ENCODE results near the gene CDH22. TPM values are rescaled to one million over a fixed set of nuclear protein-coding genes. Genes with fewer than 3 reads are reported as not detected.

CDH22 gene
- total RNA-seq, 3 donors from 2014 or later = 0.15 to 0.66 (median 0.16) TPM

DNA sequence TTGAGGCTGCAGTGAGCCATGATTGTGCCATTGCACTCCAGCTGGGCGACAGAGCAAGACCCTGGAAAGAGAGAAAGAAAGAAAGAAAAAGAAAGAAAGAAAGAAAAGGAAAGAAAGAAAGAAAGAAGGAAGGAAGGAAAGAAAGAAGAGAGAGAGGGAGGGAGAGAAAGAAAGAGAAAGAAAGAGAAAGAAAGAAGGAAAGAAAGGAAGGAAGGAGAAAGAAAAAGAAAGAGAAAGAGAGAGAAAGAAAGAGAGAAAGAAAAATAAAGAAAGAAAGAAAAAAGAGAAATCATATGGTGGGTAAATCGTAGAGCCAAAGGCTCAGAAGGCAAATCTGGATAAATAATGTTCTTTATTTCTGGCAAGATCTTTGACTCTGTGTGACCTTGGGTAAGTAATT, 136.8 kb downstream of the CDH22 start:
- DNase-seq (ENCODE audit: low spot score in 2 of 2) = no peak
- no peaks in the 10 kb centered on the region for H3K9me3 ChIP-seq
- H3K27ac ChIP-seq = no peak overlapping the region
- H3K4me3 ChIP-seq = no peak overlapping the region
- peaks cover 13 to 52% of the 10 kb centered on the region in 2 donors for H3K27me3 ChIP-seq
- H3K36me3 ChIP-seq = no peaks in the 10 kb centered on the region
- no peaks in the 10 kb centered on the region for H3K4me1 ChIP-seq
- intact Hi-C loops (cut with DNase I; ENCODE audit: low total_unique reads) = no loop called here
- TF ChIP-seq, protein P1, sequence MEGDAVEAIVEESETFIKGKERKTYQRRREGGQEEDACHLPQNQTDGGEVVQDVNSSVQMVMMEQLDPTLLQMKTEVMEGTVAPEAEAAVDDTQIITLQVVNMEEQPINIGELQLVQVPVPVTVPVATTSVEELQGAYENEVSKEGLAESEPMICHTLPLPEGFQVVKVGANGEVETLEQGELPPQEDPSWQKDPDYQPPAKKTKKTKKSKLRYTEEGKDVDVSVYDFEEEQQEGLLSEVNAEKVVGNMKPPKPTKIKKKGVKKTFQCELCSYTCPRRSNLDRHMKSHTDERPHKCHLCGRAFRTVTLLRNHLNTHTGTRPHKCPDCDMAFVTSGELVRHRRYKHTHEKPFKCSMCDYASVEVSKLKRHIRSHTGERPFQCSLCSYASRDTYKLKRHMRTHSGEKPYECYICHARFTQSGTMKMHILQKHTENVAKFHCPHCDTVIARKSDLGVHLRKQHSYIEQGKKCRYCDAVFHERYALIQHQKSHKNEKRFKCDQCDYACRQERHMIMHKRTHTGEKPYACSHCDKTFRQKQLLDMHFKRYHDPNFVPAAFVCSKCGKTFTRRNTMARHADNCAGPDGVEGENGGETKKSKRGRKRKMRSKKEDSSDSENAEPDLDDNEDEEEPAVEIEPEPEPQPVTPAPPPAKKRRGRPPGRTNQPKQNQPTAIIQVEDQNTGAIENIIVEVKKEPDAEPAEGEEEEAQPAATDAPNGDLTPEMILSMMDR (IDR thresholded peaks at IDR 0.05) = no peak
- TF ChIP-seq POLR2AphosphoS5 (IDR thresholded peaks at IDR 0.05) (no peak), POLR2A (IDR thresholded peaks at IDR 0.05) (no peak)

GRCh38 chr20:46169245-46170171, 138.8 kb downstream of the CDH22 start:
- no peak for DNase-seq (ENCODE audit: low spot score in 2 of 2)
- Histone ChIP-seq H3K36me3 (no peaks in the 10 kb centered on the region), H3K4me1 (no peaks in the 10 kb centered on the region), H3K27ac (no peak overlapping the region), H3K9me3 (no peaks in the 10 kb centered on the region), H3K4me3 (no peak overlapping the region), H3K27me3 (peaks cover 9 to 41% of the 10 kb centered on the region in 2 donors)
- TF ChIP-seq, protein P1 (IDR thresholded peaks at IDR 0.05) = no peak
- no peak for TF ChIP-seq POLR2AphosphoS5 (IDR thresholded peaks at IDR 0.05)
- TF ChIP-seq POLR2A (IDR thresholded peaks at IDR 0.05) = no peak
- intact Hi-C loops (cut with DNase I; ENCODE audit: low total_unique reads) = no loop called here

GRCh38 chr20:46168438-46168837, 139.9 kb downstream of the CDH22 start:
- no peak for DNase-seq (ENCODE audit: low spot score in 2 of 2)
- Histone ChIP-seq H3K9me3 (no peaks in the 10 kb centered on the region), H3K4me1 (no peaks in the 10 kb centered on the region), H3K27me3 (peaks cover under 1 to 32% of the 10 kb centered on the region in 2 donors), H3K27ac (no peak overlapping the region), H3K36me3 (no peaks in the 10 kb centered on the region), H3K4me3 (no peak overlapping the region)
- TF ChIP-seq, protein P1 (IDR thresholded peaks at IDR 0.05) = no peak
- TF ChIP-seq POLR2AphosphoS5 (IDR thresholded peaks at IDR 0.05) (no peak), POLR2A (IDR thresholded peaks at IDR 0.05) (no peak)
- intact Hi-C loops (cut with DNase I; ENCODE audit: low total_unique reads) = no loop called here

DNA sequence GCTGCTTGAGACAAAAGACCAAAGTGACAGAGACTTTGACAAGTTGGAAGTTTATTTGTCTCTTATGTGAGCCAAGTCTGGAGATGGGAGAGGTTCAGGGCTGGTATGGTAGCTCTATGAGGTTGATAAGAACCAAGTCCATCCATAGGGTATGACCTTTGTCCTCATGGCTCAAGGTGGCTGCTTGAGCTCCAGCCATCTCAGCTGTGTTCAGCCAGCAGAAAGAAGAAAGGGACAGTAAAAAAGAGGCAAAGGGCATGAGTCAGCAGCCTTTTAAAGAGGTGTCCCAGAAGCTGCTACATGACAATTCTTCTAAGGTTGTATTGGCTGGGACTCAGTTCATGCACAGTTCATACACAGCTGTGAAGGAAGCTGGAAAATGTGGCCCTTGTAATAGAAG, 141.2 kb downstream of the CDH22 start:
- Histone ChIP-seq H3K27me3 (peaks cover 0 to 29% of the 10 kb centered on the region in 2 donors), H3K36me3 (no peaks in the 10 kb centered on the region), H3K27ac (no peak overlapping the region), H3K4me3 (no peak overlapping the region), H3K9me3 (no peaks in the 10 kb centered on the region), H3K4me1 (no peaks in the 10 kb centered on the region)
- no peak for DNase-seq (ENCODE audit: low spot score in 2 of 2)
- intact Hi-C loops (cut with DNase I; ENCODE audit: low total_unique reads) = no loop called here
- no peak for TF ChIP-seq POLR2AphosphoS5 (IDR thresholded peaks at IDR 0.05)
- TF ChIP-seq, protein P1 (IDR thresholded peaks at IDR 0.05) = no peak
- TF ChIP-seq POLR2A (IDR thresholded peaks at IDR 0.05) = no peak

DNA sequence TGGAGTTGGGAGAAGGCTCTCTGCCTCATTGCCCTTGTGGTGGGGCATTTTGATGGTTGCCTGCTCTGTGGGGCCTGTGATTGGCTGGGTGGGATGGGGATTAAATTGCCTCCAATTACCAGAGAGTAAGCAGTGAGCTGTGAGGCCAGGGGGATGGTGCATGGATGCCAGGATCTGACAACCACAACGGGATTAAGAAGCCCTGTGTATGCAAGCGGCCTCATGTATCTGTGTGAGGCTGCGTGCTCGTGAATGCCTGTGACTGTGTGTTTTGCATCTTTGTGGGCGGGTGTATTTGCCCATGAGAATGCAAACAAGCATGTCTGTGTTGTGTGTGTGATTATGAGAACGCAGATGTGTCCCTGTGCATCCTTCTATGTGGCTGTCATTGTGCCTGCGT, 144.0 kb downstream of the CDH22 start:
- DNase-seq (ENCODE audit: low spot score in 2 of 2) = no peak
- no peak for TF ChIP-seq POLR2AphosphoS5 (IDR thresholded peaks at IDR 0.05)
- TF ChIP-seq, protein P1 (IDR thresholded peaks at IDR 0.05) = no peak
- no peak for TF ChIP-seq POLR2A (IDR thresholded peaks at IDR 0.05)
- Histone ChIP-seq H3K9me3 (no peaks in the 10 kb centered on the region), H3K27me3 (peaks cover 0 to 22% of the 10 kb centered on the region in 2 donors), H3K4me1 (no peaks in the 10 kb centered on the region), H3K4me3 (no peak overlapping the region), H3K27ac (no peak overlapping the region), H3K36me3 (no peaks in the 10 kb centered on the region)
- intact Hi-C loops (cut with DNase I; ENCODE audit: low total_unique reads) = no loop called here
